ENCODE data around the gene RRAGB. TPM values are rescaled to one million over a fixed set of nuclear protein-coding genes. Genes with fewer than 3 reads are reported as not detected.

Gene RRAGB
- total and polyA plus RNA-seq, 2 of the 4 experiments (the other 2 are of a cell fraction), result 9.1 to 15.1 TPM

GRCh38 chrX:55716937-55717336, 612 bp upstream of the RRAGB start:
- Histone ChIP-seq H3K9ac (ENCODE audit: low read depth, low read length) (no peak overlapping the region), H3K36me3 (ENCODE audit: control insufficient read depth, insufficient read depth, low read length) (peaks cover 4% of the 10 kb centered on the region; the same call in 1 of the 2 replicates), H3K23ac (ENCODE audit: low read depth, low read length) (no peak overlapping the region), H3K9me1 (ENCODE audit: insufficient read depth, low read length) (no peaks in the 10 kb centered on the region), H4K91ac (ENCODE audit: insufficient read depth, low read depth, low read length) (no peak overlapping the region), H3K4me2 (ENCODE audit: low read depth, low read length) (peak overlapping the region; percentile 43; the same call in 1 of the 2 replicates), H4K5ac (ENCODE audit: low read depth, low read length) (peak overlapping the region; percentile 33; the same call in 1 of the 2 replicates), H3K4me3 (ENCODE audit: insufficient read depth, low read depth, low read length) (peak overlapping the region; percentile 41; the same call in 1 of the 2 replicates), H2BK120ac (ENCODE audit: low read depth, low read length) (no peak overlapping the region), H2AK9ac (replicated peaks; ENCODE audit: low read depth, low read length, poor library complexity) (no peak overlapping the region), H3K18ac (ENCODE audit: low read depth, low read length) (no peak overlapping the region), H3K4me1 (ENCODE audit: control insufficient read depth, insufficient read depth, low read length) (no peaks in the 10 kb centered on the region), H2AFZ (replicated peaks; ENCODE audit: low read length, poor library complexity) (no peak overlapping the region), H4K8ac (ENCODE audit: low read depth in 2 of 2, low read length in 2 of 2) (peak overlapping the region; percentile 63 to 88; a peak in 2 of 4 replicates), H3K27ac (ENCODE audit: insufficient read depth, low read length) (peak overlapping the region; percentile 29; the same call in 1 of the 2 replicates), H3K9me3 (ENCODE audit: control insufficient read depth, insufficient read depth, low read length) (no peaks in the 10 kb centered on the region), H2BK20ac (ENCODE audit: low read depth, low read length) (no peak overlapping the region), H2BK5ac (ENCODE audit: low read depth, low read length, poor library complexity, severe bottlenecking) (peak overlapping the region; percentile 30), H3K27me3 (ENCODE audit: control insufficient read depth, insufficient read depth, low read length) (no peaks in the 10 kb centered on the region), H2AK5ac (ENCODE audit: low read depth, low read length) (no peak overlapping the region), H2BK15ac (ENCODE audit: low read depth, low read length) (no peak overlapping the region), H3K14ac (replicated peaks; ENCODE audit: low read depth, low read length) (no peak overlapping the region), H3K4ac (ENCODE audit: low read depth, low read length) (no peak overlapping the region), H3K56ac (ENCODE audit: extremely low read depth, insufficient read depth, low read length) (no peak overlapping the region), H3K79me1 (ENCODE audit: low read depth in 1 of 2, low read length in 2 of 2) (peaks cover 3 to 5% of the 10 kb centered on the region in 2 experiments; a peak in 2 of 4 replicates), H4K20me1 (ENCODE audit: insufficient read depth, low read length) (no peaks in the 10 kb centered on the region)
- TF ChIP-seq RFX5 (IDR thresholded peaks at IDR 0.05; ENCODE audit: low read depth, low read length) (no peak), CEBPB (IDR thresholded peaks at IDR 0.05; ENCODE audit: low read depth, low read length) (no peak), BHLHE40 (IDR thresholded peaks at IDR 0.05; ENCODE audit: low read depth, low read length) (no peak), POLR2A (IDR thresholded peaks at IDR 0.05; ENCODE audit: low read depth, low read length) (no peak), CHD1 (IDR thresholded peaks at IDR 0.05; ENCODE audit: low read depth, low read length) (no peak)
- TF ChIP-seq, protein P1, sequence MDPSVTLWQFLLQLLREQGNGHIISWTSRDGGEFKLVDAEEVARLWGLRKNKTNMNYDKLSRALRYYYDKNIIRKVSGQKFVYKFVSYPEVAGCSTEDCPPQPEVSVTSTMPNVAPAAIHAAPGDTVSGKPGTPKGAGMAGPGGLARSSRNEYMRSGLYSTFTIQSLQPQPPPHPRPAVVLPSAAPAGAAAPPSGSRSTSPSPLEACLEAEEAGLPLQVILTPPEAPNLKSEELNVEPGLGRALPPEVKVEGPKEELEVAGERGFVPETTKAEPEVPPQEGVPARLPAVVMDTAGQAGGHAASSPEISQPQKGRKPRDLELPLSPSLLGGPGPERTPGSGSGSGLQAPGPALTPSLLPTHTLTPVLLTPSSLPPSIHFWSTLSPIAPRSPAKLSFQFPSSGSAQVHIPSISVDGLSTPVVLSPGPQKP (IDR thresholded peaks at IDR 0.05; ENCODE audit: borderline replicate concordance, low read depth, low read length), result no peak
- ATAC-seq (ENCODE audit: low read depth) (no peak), DNase-seq (no peak)
- intact Hi-C loops (cut with micrococcal nuclease), result loop anchor here (1.0 to 5.0 kb wide), 2 partner anchors 582 to 845 kb away; partner anchors contain the start of gene UBQLN2
- dilution Hi-C loops (cut with HindIII; ENCODE audit: low sequenced_read_pairs, unreplicated experiment), result no loop called here
- CTCF ChIA-PET, result no interaction called here
- in situ Hi-C loops (cut with MboI; ENCODE audit: low sequenced_read_pairs), result loop anchor here (25.0 kb wide), 1 partner anchor 230 kb away; the partner anchor contains the start of gene USP51
- WGBS, 2 experiments (ENCODE audit: extremely low coverage in 2 of 2, insufficient read length in 1 of 2), result no CpG with 5 or more reads among the region's 3 CpGs
- no TSS peak for BruUV-seq (replicated peaks)
- POLR2A ChIA-PET (ENCODE audit: unreplicated experiment), result no interaction called here
